ENCODE results near the gene DUSP15.
"Not testable (repeated sequence)": the region's sequence is repeated elsewhere in the genome, so short reads cannot be mapped to it uniquely, and the experiment has no call there.

The DUSP15 gene

GRCh38 chr20:31837896-31838397 is 32.4 kb downstream of the DUSP15 start:
- no peak for DNase-seq

- no peak for DNase-seq
These were observed 33.3 kb downstream of the DUSP15 start for GRCh38 chr20:31836853-31837608.

- peak in 1 of 2 experiments; percentile 78 for DNase-seq
These were observed 34.1 kb downstream of the DUSP15 start for GRCh38 chr20:31835977-31836852.

GRCh38 chr20:31835554-31835953 is 34.8 kb downstream of the DUSP15 start:
- DNase-seq = no peak

GRCh38 chr20:31833931-31834521 is 36.3 kb downstream of the DUSP15 start:
- no peak for DNase-seq

GRCh38 chr20:31833130-31833930 is 37.0 kb downstream of the DUSP15 start:
- peak in 1 of 2 experiments; percentile 54 for DNase-seq

- no peak for DNase-seq
These were observed 38.5 kb downstream of the DUSP15 start for GRCh38 chr20:31831771-31832306.

GRCh38 chr20:31831211-31831610 is 39.1 kb downstream of the DUSP15 start:
- DNase-seq = no peak

- DNase-seq = no peak
These were observed 39.8 kb downstream of the DUSP15 start for GRCh38 chr20:31830406-31830981.

- DNase-seq = no peak
These were observed 40.6 kb downstream of the DUSP15 start for GRCh38 chr20:31829731-31830130.

- not testable (repeated sequence) for DNase-seq
These were observed 42.3 kb downstream of the DUSP15 start for GRCh38 chr20:31828016-31828415.

GRCh38 chr20:31827059-31827458 is 43.3 kb downstream of the DUSP15 start:
- DNase-seq = no peak

- no peak for DNase-seq
These were observed 44.3 kb downstream of the DUSP15 start for GRCh38 chr20:31826074-31826473.

- peak in 1 of 2 experiments; percentile 30 for DNase-seq
These were observed 45.6 kb downstream of the DUSP15 start for GRCh38 chr20:31824554-31825313.

- DNase-seq = no peak
These were observed 46.2 kb downstream of the DUSP15 start for GRCh38 chr20:31824125-31824485.

- DNase-seq = no peak
These were observed 46.8 kb downstream of the DUSP15 start for GRCh38 chr20:31823360-31824124.

- peak; percentile 86 to 95 for DNase-seq
These were observed 47.7 kb downstream of the DUSP15 start for GRCh38 chr20:31822421-31823330.

- DNase-seq = no peak
These were observed 48.9 kb downstream of the DUSP15 start for GRCh38 chr20:31821427-31821826.

GRCh38 chr20:31820228-31820627 is 50.1 kb downstream of the DUSP15 start:
- no peak for DNase-seq
